ENCODE results near the gene ANGPTL2. TPM values are rescaled to one million over a fixed set of nuclear protein-coding genes. Genes with fewer than 3 reads are reported as not detected.
A peak's percentile ranks its signal among the peaks of the same experiment; 100 is the strongest.

Gene ANGPTL2
- total and polyA plus RNA-seq, 12 donors, result 3.0 to 32.6 (median 11.4) TPM

DNA sequence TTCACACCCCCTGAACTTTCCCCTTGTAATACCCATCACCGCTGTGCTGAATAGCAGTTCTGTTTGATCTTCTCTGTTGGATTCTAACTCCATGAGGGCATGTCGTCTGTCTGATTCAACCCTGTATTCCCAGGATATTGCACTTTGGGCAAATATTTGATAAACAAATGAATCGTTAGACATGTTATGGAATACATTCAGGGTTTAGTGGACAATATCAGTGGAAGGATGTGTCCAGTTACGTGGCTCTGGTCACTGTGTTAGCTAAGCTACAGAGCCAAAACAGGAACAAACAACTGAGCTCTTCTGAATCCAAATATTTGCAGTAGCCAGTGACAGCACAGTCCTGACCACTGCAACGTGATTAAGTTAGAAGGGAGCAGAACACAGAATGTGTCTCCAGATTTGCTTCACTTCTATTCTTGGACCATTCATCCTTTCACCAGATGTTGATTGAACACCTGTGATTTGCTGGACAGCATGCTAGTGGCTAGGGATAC lies 13.2 kb downstream of the ANGPTL2 start:
- no peaks in the 10 kb centered on the region for H3K36me3 ChIP-seq (replicated peaks in 1 of 2)
- TF ChIP-seq, protein P1, sequence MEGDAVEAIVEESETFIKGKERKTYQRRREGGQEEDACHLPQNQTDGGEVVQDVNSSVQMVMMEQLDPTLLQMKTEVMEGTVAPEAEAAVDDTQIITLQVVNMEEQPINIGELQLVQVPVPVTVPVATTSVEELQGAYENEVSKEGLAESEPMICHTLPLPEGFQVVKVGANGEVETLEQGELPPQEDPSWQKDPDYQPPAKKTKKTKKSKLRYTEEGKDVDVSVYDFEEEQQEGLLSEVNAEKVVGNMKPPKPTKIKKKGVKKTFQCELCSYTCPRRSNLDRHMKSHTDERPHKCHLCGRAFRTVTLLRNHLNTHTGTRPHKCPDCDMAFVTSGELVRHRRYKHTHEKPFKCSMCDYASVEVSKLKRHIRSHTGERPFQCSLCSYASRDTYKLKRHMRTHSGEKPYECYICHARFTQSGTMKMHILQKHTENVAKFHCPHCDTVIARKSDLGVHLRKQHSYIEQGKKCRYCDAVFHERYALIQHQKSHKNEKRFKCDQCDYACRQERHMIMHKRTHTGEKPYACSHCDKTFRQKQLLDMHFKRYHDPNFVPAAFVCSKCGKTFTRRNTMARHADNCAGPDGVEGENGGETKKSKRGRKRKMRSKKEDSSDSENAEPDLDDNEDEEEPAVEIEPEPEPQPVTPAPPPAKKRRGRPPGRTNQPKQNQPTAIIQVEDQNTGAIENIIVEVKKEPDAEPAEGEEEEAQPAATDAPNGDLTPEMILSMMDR (IDR thresholded peaks at IDR 0.05), result no peak
- no peak for TF ChIP-seq POLR2A (IDR thresholded peaks at IDR 0.05)
- intact Hi-C loops (cut with DNase I), result no loop called here
- H3K4me3 ChIP-seq, result no peak overlapping the region
- WGBS, 4 donors, result 81 to 90% (median 83%) methylated on average over 5 of the region's 5 CpGs
- H3K9me3 ChIP-seq (replicated peaks in 1 of 3), result no peaks in the 10 kb centered on the region
- no peaks in the 10 kb centered on the region for H3K27me3 ChIP-seq
- peak in 1 of 7 donors; percentile 0 for DNase-seq
- peak overlapping the region in 1 of 5 donors; percentile 6 for H3K27ac ChIP-seq
- no peaks in the 10 kb centered on the region for H3K4me1 ChIP-seq (replicated peaks in 1 of 2)

DNA sequence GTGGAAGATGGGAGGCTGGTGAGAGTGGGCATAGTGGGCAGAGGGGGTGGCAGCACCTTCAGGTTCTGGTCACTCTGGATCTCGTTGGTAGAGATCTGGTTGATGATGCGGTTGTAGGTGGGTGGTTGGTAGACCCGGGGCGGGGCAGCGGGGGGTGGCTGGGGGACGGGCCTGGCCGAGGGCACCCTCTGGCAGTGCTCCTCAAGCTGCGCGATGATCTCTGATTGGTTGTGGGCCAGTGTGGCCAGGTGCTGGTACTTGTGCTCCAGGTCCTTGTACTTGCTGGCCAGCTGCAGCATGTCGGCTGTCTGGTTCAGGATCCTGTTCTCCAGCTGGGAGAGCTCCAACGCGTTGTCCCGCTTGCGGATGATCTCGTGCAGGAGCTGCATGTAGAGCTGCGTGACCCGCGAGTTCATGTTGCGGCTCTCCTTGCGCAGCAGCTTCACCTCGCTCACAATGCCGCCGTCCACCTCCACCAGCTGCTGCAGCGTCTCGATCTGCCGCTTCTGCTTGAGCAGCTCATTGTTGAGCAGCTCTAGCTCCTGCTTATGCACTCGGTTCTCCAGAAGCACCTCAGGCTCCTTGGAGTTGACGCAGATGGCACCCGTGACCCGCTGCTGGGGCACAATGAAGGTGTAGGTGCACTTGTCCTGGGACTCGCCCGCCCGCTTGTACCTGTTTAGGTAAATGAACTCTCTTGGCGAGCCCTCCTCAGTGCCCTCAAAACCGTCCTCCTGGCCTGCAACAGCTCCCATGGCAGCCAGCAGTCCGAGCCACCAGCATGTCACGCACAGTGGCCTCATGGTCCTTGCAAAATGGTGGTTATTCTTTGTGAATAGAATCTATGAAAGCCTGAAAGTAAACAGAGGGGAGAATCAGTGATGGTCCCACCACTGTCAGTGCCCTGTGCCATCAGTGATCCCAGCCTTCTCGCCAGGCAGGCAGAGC lies 14.2 kb downstream of the ANGPTL2 start:
- peak in 1 of 7 donors; percentile 8 for DNase-seq
- no peak overlapping the region for H3K27ac ChIP-seq

DNA sequence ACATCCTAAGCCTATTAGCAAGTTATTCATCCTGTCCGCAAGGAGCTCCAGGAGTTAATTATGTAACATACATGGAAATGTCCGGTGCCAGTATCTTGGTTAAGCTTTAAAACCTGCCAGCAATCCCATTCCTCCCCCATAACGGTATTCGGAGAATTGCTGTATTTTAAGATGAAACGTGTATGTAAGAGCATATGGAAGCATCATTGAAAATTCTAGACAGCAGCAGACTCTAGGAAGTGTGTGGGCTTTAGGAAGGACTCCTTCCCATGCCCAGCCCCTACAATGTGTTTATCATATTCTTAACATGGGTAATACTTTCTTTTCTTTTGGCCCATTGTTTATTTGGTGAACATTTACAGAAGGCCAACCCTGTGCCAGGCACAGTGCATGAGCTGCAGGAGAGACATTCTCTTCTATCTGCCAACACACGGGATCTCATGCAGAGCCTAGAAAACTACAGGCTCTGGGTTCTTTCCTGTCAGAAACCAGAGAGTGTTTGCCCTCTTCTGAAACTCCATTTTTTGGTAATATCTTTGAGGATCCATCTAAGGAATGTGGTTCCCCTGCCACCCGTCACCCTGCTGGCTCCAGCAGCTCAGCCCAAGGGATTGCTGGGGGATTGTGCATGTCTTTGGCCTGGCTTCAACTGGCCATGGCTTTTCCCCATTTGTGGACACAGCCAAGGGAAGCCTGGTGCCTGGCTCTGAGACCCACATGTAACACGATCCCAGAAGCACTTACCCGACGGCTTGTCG lies 15.1 kb downstream of the ANGPTL2 start:
- peak in 1 of 7 donors; percentile 6 for DNase-seq
- no peaks in the 10 kb centered on the region for H3K4me1 ChIP-seq (replicated peaks in 1 of 2)
- no peak overlapping the region for H3K27ac ChIP-seq
- H3K4me3 ChIP-seq, result no peak overlapping the region
- 90 to 96% (median 91%) methylated on average over 11 of the region's 11 CpGs for WGBS, 4 donors
- no peak for TF ChIP-seq POLR2A (IDR thresholded peaks at IDR 0.05)
- TF ChIP-seq, protein P1 (IDR thresholded peaks at IDR 0.05), result no peak
- H3K9me3 ChIP-seq (replicated peaks in 1 of 3), result no peaks in the 10 kb centered on the region
- intact Hi-C loops (cut with DNase I), result no loop called here
- no peaks in the 10 kb centered on the region for H3K36me3 ChIP-seq (replicated peaks in 1 of 2)
- no peaks in the 10 kb centered on the region for H3K27me3 ChIP-seq

More for the DNA sequence above, 14.2 kb downstream of the ANGPTL2 start:
- 97 to 98% (median 97%) methylated on average over 26 to 38 of the region's 38 CpGs for WGBS, 4 donors
- TF ChIP-seq, protein P1 (IDR thresholded peaks at IDR 0.05), result no peak
- TF ChIP-seq POLR2A (IDR thresholded peaks at IDR 0.05), result no peak
- Histone ChIP-seq H3K27me3 (no peaks in the 10 kb centered on the region), H3K9me3 (replicated peaks in 1 of 3) (no peaks in the 10 kb centered on the region), H3K4me1 (replicated peaks in 1 of 2) (no peaks in the 10 kb centered on the region), H3K4me3 (no peak overlapping the region), H3K36me3 (replicated peaks in 1 of 2) (no peaks in the 10 kb centered on the region)
- intact Hi-C loops (cut with DNase I), result no loop called here

DNA sequence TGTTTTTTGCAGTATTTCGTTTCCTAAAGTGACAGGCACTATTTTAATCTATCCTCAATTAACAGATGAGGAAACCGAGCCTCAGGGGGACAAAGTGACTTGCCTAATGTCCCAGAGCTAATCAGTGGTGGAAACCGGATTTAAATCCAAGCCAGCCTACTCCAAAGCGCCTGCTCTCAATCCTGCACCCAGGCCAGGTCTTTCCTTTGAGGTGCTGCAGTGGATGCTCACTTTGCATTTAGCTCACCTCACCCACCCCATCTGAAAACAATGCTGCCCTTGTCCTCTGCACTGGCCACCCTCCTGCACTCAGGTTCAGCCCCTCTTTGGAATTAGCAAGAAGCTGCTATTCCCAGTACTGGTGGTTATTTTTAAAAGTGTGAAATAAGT lies 16.0 kb downstream of the ANGPTL2 start:
- WGBS, 4 donors, result 78 to 97% (median 87%) methylated on average over 4 of the region's 4 CpGs
- intact Hi-C loops (cut with DNase I), result no loop called here
- H3K4me1 ChIP-seq (replicated peaks in 1 of 2), result no peaks in the 10 kb centered on the region

More for the DNA sequence above, 16.0 kb downstream of the ANGPTL2 start:
- Histone ChIP-seq H3K36me3 (replicated peaks in 1 of 2) (no peaks in the 10 kb centered on the region), H3K4me3 (no peak overlapping the region), H3K9me3 (replicated peaks in 1 of 3) (no peaks in the 10 kb centered on the region), H3K27me3 (no peaks in the 10 kb centered on the region), H3K27ac (no peak overlapping the region)
- peak in 1 of 7 donors; percentile 10 for DNase-seq
- TF ChIP-seq, protein P1 (IDR thresholded peaks at IDR 0.05), result no peak
- TF ChIP-seq POLR2A (IDR thresholded peaks at IDR 0.05), result no peak
